PC-3 (cell line): ENCODE measurements around the gene SOS1. TPM values are rescaled to one million over a fixed set of nuclear protein-coding genes. Genes with fewer than 3 reads are reported as not detected.

Experiments used
- ATAC-seq: fragments of 200-7000 bp; cut with Tn5 transposase; 2 replicates; pipeline ENCODE4 v1.9.1; 2020; ENCODE audit warnings: mild to moderate bottlenecking, moderate library complexity
- BruUV-seq: library from RNA; stranded (reverse); fragments of 400-500 nt; replicated peaks from 2 replicates; lab custom pipeline; 2021; lab: Mats Ljungman, UMichigan
- CTCF ChIA-PET: fragments of 300-600 bp; sonication (Branson Sonifier 250); formaldehyde crosslinking; loops from one replicate; lab custom pipeline; 2022; ENCODE audit warnings: antibody characterized with exemption; lab: Charles Lee
- POLR2A ChIA-PET: fragments of 300-600 bp; sonication (Branson Sonifier 250); formaldehyde crosslinking; loops from one replicate; lab custom pipeline; 2022; ENCODE audit warnings: antibody characterized with exemption; ENCODE audit not compliant: unreplicated experiment; lab: Charles Lee
- DNase-seq: peaks from one replicate; pipeline ENCODE4 v3.0.0-alpha.2; 2015
- H2AFZ ChIP-seq: fragments of 300-600 bp; sonication (generic); 2 replicates; pipeline ENCODE4 v1.6.0; 2016; ENCODE audit warnings: antibody characterized with exemption, low read length
- H3F3A ChIP-seq: fragments of 300-600 bp; sonication (generic); one replicate; pipeline ENCODE4 v1.6.0; 2017; ENCODE audit warnings: antibody characterized with exemption, low read length, control low read depth, mild to moderate bottlenecking; ENCODE audit not compliant: unreplicated experiment
- H3K27ac ChIP-seq: fragments of 300-600 bp; sonication (generic); 2 replicates; pipeline ENCODE4 v1.5.1; 2016; ENCODE audit warnings: mild to moderate bottlenecking, low read length
- H3K27me3 ChIP-seq: fragments of 300-600 bp; sonication (generic); 2 replicates; pipeline ENCODE4 v1.6.1; 2016; ENCODE audit warnings: low read length, mixed read lengths
- H3K36me3 ChIP-seq: fragments of 300-600 bp; sonication (generic); 2 replicates; pipeline ENCODE4 v1.6.1; 2016; ENCODE audit warnings: low read depth, mixed run types, low read length, mixed read lengths
- H3K4me1 ChIP-seq: fragments of 300-600 bp; sonication (generic); 2 replicates; pipeline ENCODE4 v1.5.1; 2016; ENCODE audit warnings: low read length; ENCODE audit not compliant: insufficient read depth
- H3K4me2 ChIP-seq: fragments of 300-600 bp; sonication (generic); 2 replicates; pipeline ENCODE4 v1.6.0; 2016; ENCODE audit warnings: low read length
- H3K4me3 ChIP-seq: fragments of 300-600 bp; sonication (generic); 2 replicates; pipeline ENCODE4 v1.5.1; 2016; ENCODE audit warnings: mild to moderate bottlenecking, low read length, mixed read lengths
- H3K79me2 ChIP-seq: fragments of 300-600 bp; sonication (generic); 2 replicates; pipeline ENCODE4 v1.6.1; 2017; ENCODE audit warnings: low read length, mixed read lengths
- H3K9ac ChIP-seq: fragments of 300-600 bp; sonication (generic); 2 replicates; pipeline ENCODE4 v1.6.0; 2016; ENCODE audit warnings: mild to moderate bottlenecking, low read length
- H3K9me2 ChIP-seq: fragments of 300-600 bp; sonication (generic); replicated peaks from 2 replicates; pipeline ENCODE4 v1.6.1; 2016; ENCODE audit warnings: mixed run types, low read length, mixed read lengths
- H3K9me3 ChIP-seq: fragments of 300-600 bp; sonication (generic); 2 replicates; pipeline ENCODE4 v1.6.1; 2016; ENCODE audit warnings: low read length, mixed read lengths
- H4K20me1 ChIP-seq: fragments of 300-600 bp; sonication (generic); 2 replicates; pipeline ENCODE4 v1.6.1; 2016; ENCODE audit warnings: low read length, mixed read lengths
- CTCF ChIP-seq: fragments of 300-600 bp; sonication (generic); conservative IDR thresholded peaks from 2 replicates; pipeline ENCODE4 v1.5.1; 2017; ENCODE audit warnings: antibody characterized with exemption, low read depth, mild to moderate bottlenecking, low read length
- EZH2 ChIP-seq: fragments of 300-600 bp; sonication (generic); IDR thresholded peaks from one replicate; pipeline ENCODE4 v1.6.1; 2017; ENCODE audit warnings: antibody characterized with exemption, mild to moderate bottlenecking, low read length; ENCODE audit not compliant: unreplicated experiment
- EZH2phosphoT487 ChIP-seq: fragments of 300-600 bp; sonication (generic); IDR thresholded peaks from 2 replicates; pipeline ENCODE4 v1.6.1; 2018; ENCODE audit warnings: mild to moderate bottlenecking, antibody characterized with exemption, low read length, borderline replicate concordance
- intact Hi-C: fragments of 100-400 bp; cut with micrococcal nuclease; formaldehyde crosslinking; loops from 2 replicates; pipeline ENCODE4 v1.9.0; 2023
- total RNA-seq: library from RNA; depleted of rRNA; stranded (reverse); fragments of >200 nt; gene quantifications from 2 replicates; pipeline ENCODE4 v1.2.3, GENCODE V29; 2014

SOS1 gene
- total RNA-seq, 1 experiment from 2014 or later: 9.7 TPM

GRCh38 chr2:38959938-38960608, 160.8 kb downstream of the SOS1 start:
- H3K36me3 ChIP-seq: no peaks in the 10 kb centered on the region
- ChIA-PET CTCF (no interaction called here), POLR2A (no interaction called here)
- no TSS peak for BruUV-seq
- no peaks in the 10 kb centered on the region for H3F3A ChIP-seq
- DNase-seq (no peak), ATAC-seq (no peak)
- H3K9me3 ChIP-seq: no peaks in the 10 kb centered on the region
- no peak overlapping the region for H2AFZ ChIP-seq
- H3K27ac ChIP-seq: no peak overlapping the region
- H3K4me2 ChIP-seq: no peak overlapping the region
- no peak overlapping the region for H3K4me3 ChIP-seq
- H3K27me3 ChIP-seq: no peaks in the 10 kb centered on the region
- TF ChIP-seq EZH2 (no peak), CTCF (no peak), EZH2phosphoT487 (no peak)
- H3K9me2 ChIP-seq: no peaks in the 10 kb centered on the region
- H3K4me1 ChIP-seq: no peaks in the 10 kb centered on the region
- H4K20me1 ChIP-seq: no peaks in the 10 kb centered on the region
- H3K79me2 ChIP-seq: no peaks in the 10 kb centered on the region
- no peak overlapping the region for H3K9ac ChIP-seq
- intact Hi-C loops: no loop called here

GRCh38 chr2:38959466-38959865, 161.4 kb downstream of the SOS1 start:
- H3K9me3 ChIP-seq: no peaks in the 10 kb centered on the region
- ChIA-PET POLR2A (no interaction called here), CTCF (no interaction called here)
- no peaks in the 10 kb centered on the region for H3K27me3 ChIP-seq
- no peak overlapping the region for H3K9ac ChIP-seq
- intact Hi-C loops: no loop called here
- no peaks in the 10 kb centered on the region for H4K20me1 ChIP-seq
- no peaks in the 10 kb centered on the region for H3K79me2 ChIP-seq
- no peak overlapping the region for H3K4me2 ChIP-seq
- no peaks in the 10 kb centered on the region for H3K36me3 ChIP-seq
- no TSS peak for BruUV-seq
- no peaks in the 10 kb centered on the region for H3K4me1 ChIP-seq
- no peak for ATAC-seq
- DNase-seq: no peak
- H3K27ac ChIP-seq: no peak overlapping the region
- TF ChIP-seq EZH2phosphoT487 (no peak), EZH2 (no peak), CTCF (no peak)
- H3F3A ChIP-seq: no peaks in the 10 kb centered on the region
- no peak overlapping the region for H2AFZ ChIP-seq
- H3K9me2 ChIP-seq: no peaks in the 10 kb centered on the region
- H3K4me3 ChIP-seq: no peak overlapping the region

- intact Hi-C loops: no loop called here
- no TSS peak for BruUV-seq
- H3K36me3 ChIP-seq: no peaks in the 10 kb centered on the region
- no peaks in the 10 kb centered on the region for H4K20me1 ChIP-seq
- no peak for TF ChIP-seq EZH2
- TF ChIP-seq EZH2phosphoT487: no peak
- TF ChIP-seq CTCF: no peak
- DNase-seq (no peak), ATAC-seq (no peak)
- ChIA-PET POLR2A (no interaction called here), CTCF (no interaction called here)
- no peaks in the 10 kb centered on the region for H3F3A ChIP-seq
- H3K4me1 ChIP-seq: no peaks in the 10 kb centered on the region
- no peak overlapping the region for H3K9ac ChIP-seq
- no peaks in the 10 kb centered on the region for H3K9me3 ChIP-seq
- H3K79me2 ChIP-seq: no peaks in the 10 kb centered on the region
- H2AFZ ChIP-seq: no peak overlapping the region
- no peaks in the 10 kb centered on the region for H3K9me2 ChIP-seq
- H3K27ac ChIP-seq: no peak overlapping the region
- H3K4me3 ChIP-seq: no peak overlapping the region
- H3K4me2 ChIP-seq: no peak overlapping the region
- no peaks in the 10 kb centered on the region for H3K27me3 ChIP-seq
Observed at GRCh38 chr2:38957972-38958371, 162.9 kb downstream of the SOS1 start.
